Endodermal cell (in vitro differentiated cells): Measurements from ENCODE around the gene CTSC. TPM values are rescaled to one million over a fixed set of nuclear protein-coding genes. Genes with fewer than 3 reads are reported as not detected.

Experiments used
- DNase-seq: peaks from one replicate; pipeline ENCODE4 v3.0.0-alpha.2; 2017
- H3K27ac ChIP-seq: 2 replicates; pipeline ENCODE4 v1.5.1; 2013; ENCODE audit warnings: mild to moderate bottlenecking, low read depth, low read length, moderate library complexity
- H3K27me3 ChIP-seq: 2 replicates; pipeline ENCODE4 v1.6.1; 2013; ENCODE audit warnings: mild to moderate bottlenecking, low read length, moderate library complexity; ENCODE audit not compliant: insufficient read depth, control insufficient read depth, poor library complexity, severe bottlenecking
- H3K36me3 ChIP-seq: 2 replicates; pipeline ENCODE4 v1.7.0; 2013; ENCODE audit warnings: mild to moderate bottlenecking, low read length, moderate library complexity; ENCODE audit not compliant: control insufficient read depth, insufficient read depth
- H3K4me1 ChIP-seq: one replicate; pipeline ENCODE4 v1.7.0; 2013; ENCODE audit warnings: low read length; ENCODE audit not compliant: control insufficient read depth, insufficient read depth
- H3K4me3 ChIP-seq: 2 replicates; pipeline ENCODE4 v1.5.1; 2013; ENCODE audit warnings: mild to moderate bottlenecking, low read length, moderate library complexity
- H3K9ac ChIP-seq: 2 replicates; pipeline ENCODE4 v1.6.1; 2013; ENCODE audit warnings: mild to moderate bottlenecking, low read length, moderate library complexity; ENCODE audit not compliant: poor library complexity, severe bottlenecking; ENCODE audit errors: extremely low read depth
- H3K9me3 ChIP-seq: 2 replicates; pipeline ENCODE4 v1.6.1; 2013; ENCODE audit warnings: mild to moderate bottlenecking, low read length, moderate library complexity; ENCODE audit not compliant: control insufficient read depth
- H3K27ac Mint-ChIP-seq: 2 replicates; pipeline ENCODE4 v1.8.0; 2020; ENCODE audit warnings: mixed read lengths
- H3K27me3 Mint-ChIP-seq: 2 replicates; pipeline ENCODE4 v1.8.0; 2021; ENCODE audit warnings: mild to moderate bottlenecking, mixed read lengths; ENCODE audit not compliant: insufficient read depth
- H3K36me3 Mint-ChIP-seq: 2 replicates; pipeline ENCODE4 v1.8.0; 2020; ENCODE audit warnings: low read depth, mixed read lengths
- H3K4me1 Mint-ChIP-seq: 2 replicates; pipeline ENCODE4 v1.8.0; 2020; ENCODE audit warnings: mixed read lengths
- H3K4me3 Mint-ChIP-seq: 2 replicates; pipeline ENCODE4 v1.8.0; 2020; ENCODE audit warnings: mild to moderate bottlenecking, moderate library complexity, mixed read lengths
- H3K9me3 Mint-ChIP-seq: 2 replicates; pipeline ENCODE4 v1.8.0; 2020; ENCODE audit warnings: mild to moderate bottlenecking, mixed read lengths
- WGBS, 2 experiments: methylation state at CpG; one replicate each; pipeline versions ENCODE4 v1.1.5 to v1.1.7; 2013; ENCODE audit warnings: missing lambda C conversion rate in 2 of 2, mixed read lengths in 1 of 2; ENCODE audit not compliant: insufficient coverage in 1 of 2, insufficient read length in 1 of 2; 5-methylcytosine and 5-hydroxymethylcytosine counted together
- total RNA-seq, 2 donors: library from RNA; stranded (reverse); fragmentation: NEBNext Ultra II Directional in 1 of 2; extraction: Animal tissue kit (Norgen Biotek cat#: 25700) in 1 of 2; gene quantifications; 2 replicates in 1 of 2; 3 replicates in 1 of 2; pipeline ENCODE4 v1.2.1, GENCODE V29; 2021
- TF ChIP-seq, protein P1 (sequence below): fragments of 200-600 bp; sonication (generic); conservative IDR thresholded peaks from 2 replicates; pipeline ENCODE4 v1.5.0; 2021; ENCODE audit warnings: antibody characterized with exemption, mild to moderate bottlenecking

The CTSC gene
- total RNA-seq, 2 donors from 2014 or later, result 234 to 273 TPM

GRCh38 chr11:88275636-88276035, 61.9 kb downstream of the CTSC start:
- 93% methylated on average over 1 of the region's 1 CpG; no CpG with 5 or more reads in 1 of the 2 experiments for WGBS, 2 experiments
- no peak overlapping the region for H3K27ac ChIP-seq
- no peaks in the 10 kb centered on the region for H3K27me3 ChIP-seq
- Mint-ChIP-seq H3K9me3 (no peaks in the 10 kb centered on the region), H3K36me3 (peaks cover 8% of the 10 kb centered on the region), H3K4me1 (no peaks in the 10 kb centered on the region), H3K27ac (no peak overlapping the region), H3K27me3 (no peaks in the 10 kb centered on the region), H3K4me3 (no peak overlapping the region)
- H3K36me3 ChIP-seq, result no peaks in the 10 kb centered on the region
- no peaks in the 10 kb centered on the region for H3K4me1 ChIP-seq
- TF ChIP-seq, protein P1, sequence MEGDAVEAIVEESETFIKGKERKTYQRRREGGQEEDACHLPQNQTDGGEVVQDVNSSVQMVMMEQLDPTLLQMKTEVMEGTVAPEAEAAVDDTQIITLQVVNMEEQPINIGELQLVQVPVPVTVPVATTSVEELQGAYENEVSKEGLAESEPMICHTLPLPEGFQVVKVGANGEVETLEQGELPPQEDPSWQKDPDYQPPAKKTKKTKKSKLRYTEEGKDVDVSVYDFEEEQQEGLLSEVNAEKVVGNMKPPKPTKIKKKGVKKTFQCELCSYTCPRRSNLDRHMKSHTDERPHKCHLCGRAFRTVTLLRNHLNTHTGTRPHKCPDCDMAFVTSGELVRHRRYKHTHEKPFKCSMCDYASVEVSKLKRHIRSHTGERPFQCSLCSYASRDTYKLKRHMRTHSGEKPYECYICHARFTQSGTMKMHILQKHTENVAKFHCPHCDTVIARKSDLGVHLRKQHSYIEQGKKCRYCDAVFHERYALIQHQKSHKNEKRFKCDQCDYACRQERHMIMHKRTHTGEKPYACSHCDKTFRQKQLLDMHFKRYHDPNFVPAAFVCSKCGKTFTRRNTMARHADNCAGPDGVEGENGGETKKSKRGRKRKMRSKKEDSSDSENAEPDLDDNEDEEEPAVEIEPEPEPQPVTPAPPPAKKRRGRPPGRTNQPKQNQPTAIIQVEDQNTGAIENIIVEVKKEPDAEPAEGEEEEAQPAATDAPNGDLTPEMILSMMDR, result no peak
- H3K9me3 ChIP-seq, result no peaks in the 10 kb centered on the region
- DNase-seq, result no peak
- no peak overlapping the region for H3K4me3 ChIP-seq
- no peak overlapping the region for H3K9ac ChIP-seq

DNA sequence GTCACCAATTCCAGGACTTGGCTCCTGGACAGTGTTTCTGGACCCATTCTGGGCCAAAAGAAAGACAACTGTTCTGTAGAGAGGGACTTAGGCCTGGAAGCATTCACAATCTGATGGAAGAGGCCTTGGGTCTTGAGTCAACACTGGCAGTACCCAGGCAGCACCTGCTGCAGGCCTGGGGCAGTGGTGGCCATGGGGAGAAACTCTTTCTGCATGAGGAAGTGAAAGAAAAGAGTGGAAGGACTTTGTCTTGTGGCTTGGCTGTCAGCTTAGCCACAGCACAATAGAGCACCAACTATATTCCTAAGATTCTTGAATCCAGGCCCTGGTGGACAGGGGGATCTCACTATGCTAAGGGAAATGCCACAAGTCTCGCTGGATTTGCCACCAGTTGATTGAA, 70.6 kb downstream of the CTSC start:
- H3K36me3 Mint-ChIP-seq, result peaks cover 36% of the 10 kb centered on the region
- WGBS, 2 experiments, result 96 to 100% methylated on average over 1 of the region's 1 CpG
- Histone ChIP-seq H3K9me3 (no peaks in the 10 kb centered on the region), H3K4me3 (no peak overlapping the region), H3K27ac (no peak overlapping the region), H3K4me1 (no peaks in the 10 kb centered on the region), H3K9ac (no peak overlapping the region), H3K27me3 (no peaks in the 10 kb centered on the region), H3K36me3 (peaks cover 14% of the 10 kb centered on the region)
- no peak for DNase-seq
- H3K9me3 Mint-ChIP-seq, result peaks cover 14% of the 10 kb centered on the region
- no peaks in the 10 kb centered on the region for H3K27me3 Mint-ChIP-seq
- H3K4me3 Mint-ChIP-seq, result no peak overlapping the region
- no peaks in the 10 kb centered on the region for H3K4me1 Mint-ChIP-seq
- no peak overlapping the region for H3K27ac Mint-ChIP-seq
- TF ChIP-seq, protein P1, result no peak

- H3K9ac ChIP-seq, result no peak overlapping the region
- H3K27ac Mint-ChIP-seq, result no peak overlapping the region
- no peaks in the 10 kb centered on the region for H3K9me3 ChIP-seq
- no peak overlapping the region for H3K27ac ChIP-seq
- H3K4me1 ChIP-seq, result no peaks in the 10 kb centered on the region
- DNase-seq, result no peak
- no peaks in the 10 kb centered on the region for H3K27me3 Mint-ChIP-seq
- H3K4me1 Mint-ChIP-seq, result no peaks in the 10 kb centered on the region
- H3K4me3 Mint-ChIP-seq, result no peak overlapping the region
- H3K4me3 ChIP-seq, result no peak overlapping the region
- peaks cover 14% of the 10 kb centered on the region for H3K36me3 ChIP-seq
- no peaks in the 10 kb centered on the region for H3K27me3 ChIP-seq
- peaks cover 21% of the 10 kb centered on the region for H3K9me3 Mint-ChIP-seq
- peaks cover 42% of the 10 kb centered on the region for H3K36me3 Mint-ChIP-seq
- TF ChIP-seq, protein P1, result no peak
Observed at GRCh38 chr11:88266157-88266556, 71.4 kb downstream of the CTSC start.
